ENCODE data around the gene TSPAN15.
A peak's percentile ranks its signal among the peaks of the same experiment; 100 is the strongest.
"Not testable (repeated sequence)": the region's sequence is repeated elsewhere in the genome, so short reads cannot be mapped to it uniquely, and the experiment has no call there.

TSPAN15 gene

GRCh38 chr10:69474742-69475432 lies 23.6 kb downstream of the TSPAN15 start:
- in situ Hi-C loops (cut with MboI; ENCODE audit: low pct_unique_long_range_greater_than_20kb, low sequenced_read_pairs) = no loop called here
- DNase-seq = no peak

GRCh38 chr10:69475433-69475830 lies 24.2 kb downstream of the TSPAN15 start:
- in situ Hi-C loops (cut with MboI; ENCODE audit: low pct_unique_long_range_greater_than_20kb, low sequenced_read_pairs) = no loop called here
- DNase-seq = no peak

- in situ Hi-C loops (cut with MboI; ENCODE audit: low pct_unique_long_range_greater_than_20kb, low sequenced_read_pairs) = no loop called here
- DNase-seq = no peak
Observed at GRCh38 chr10:69477968-69478597, 26.8 kb downstream of the TSPAN15 start.

GRCh38 chr10:69479240-69480067 lies 28.2 kb downstream of the TSPAN15 start:
- peak; percentile 88 for DNase-seq
- in situ Hi-C loops (cut with MboI; ENCODE audit: low pct_unique_long_range_greater_than_20kb, low sequenced_read_pairs) = no loop called here

- DNase-seq = peak; percentile 50
- in situ Hi-C loops (cut with MboI; ENCODE audit: low pct_unique_long_range_greater_than_20kb, low sequenced_read_pairs) = no loop called here
Observed at GRCh38 chr10:69480068-69480412, 28.8 kb downstream of the TSPAN15 start.

GRCh38 chr10:69481305-69481704 lies 30.0 kb downstream of the TSPAN15 start:
- in situ Hi-C loops (cut with MboI; ENCODE audit: low pct_unique_long_range_greater_than_20kb, low sequenced_read_pairs) = no loop called here
- DNase-seq = peak; percentile 91

GRCh38 chr10:69481811-69482524 lies 30.7 kb downstream of the TSPAN15 start:
- no peak for DNase-seq
- in situ Hi-C loops (cut with MboI; ENCODE audit: low pct_unique_long_range_greater_than_20kb, low sequenced_read_pairs) = no loop called here

- no peak for DNase-seq
- in situ Hi-C loops (cut with MboI; ENCODE audit: low pct_unique_long_range_greater_than_20kb, low sequenced_read_pairs) = no loop called here
Observed at GRCh38 chr10:69483963-69484362, 32.7 kb downstream of the TSPAN15 start.

GRCh38 chr10:69484736-69485135 lies 33.5 kb downstream of the TSPAN15 start:
- no peak for DNase-seq
- in situ Hi-C loops (cut with MboI; ENCODE audit: low pct_unique_long_range_greater_than_20kb, low sequenced_read_pairs) = no loop called here

GRCh38 chr10:69486922-69487730 lies 35.9 kb downstream of the TSPAN15 start:
- in situ Hi-C loops (cut with MboI; ENCODE audit: low pct_unique_long_range_greater_than_20kb, low sequenced_read_pairs) = no loop called here

GRCh38 chr10:69488149-69488844 lies 37.0 kb downstream of the TSPAN15 start:
- DNase-seq; in situ Hi-C loops (cut with MboI; ENCODE audit: low pct_unique_long_range_greater_than_20kb, low sequenced_read_pairs): not testable (repeated sequence)

More at GRCh38 chr10:69486922-69487730, 35.9 kb downstream of the TSPAN15 start:
- no peak for DNase-seq

GRCh38 chr10:69488856-69489255 lies 37.6 kb downstream of the TSPAN15 start:
- in situ Hi-C loops (cut with MboI; ENCODE audit: low pct_unique_long_range_greater_than_20kb, low sequenced_read_pairs); DNase-seq: not testable (repeated sequence)

GRCh38 chr10:69489506-69490090 lies 38.3 kb downstream of the TSPAN15 start:
- DNase-seq = no peak
- in situ Hi-C loops (cut with MboI; ENCODE audit: low pct_unique_long_range_greater_than_20kb, low sequenced_read_pairs) = no loop called here

GRCh38 chr10:69490876-69491275 lies 39.6 kb downstream of the TSPAN15 start:
- in situ Hi-C loops (cut with MboI; ENCODE audit: low pct_unique_long_range_greater_than_20kb, low sequenced_read_pairs) = no loop called here
- no peak for DNase-seq

- DNase-seq = peak; percentile 74
- in situ Hi-C loops (cut with MboI; ENCODE audit: low pct_unique_long_range_greater_than_20kb, low sequenced_read_pairs) = no loop called here
Observed at GRCh38 chr10:69491611-69492010, 40.3 kb downstream of the TSPAN15 start.

- in situ Hi-C loops (cut with MboI; ENCODE audit: low pct_unique_long_range_greater_than_20kb, low sequenced_read_pairs) = no loop called here
- DNase-seq = no peak
Observed at GRCh38 chr10:69492091-69492745, 41.0 kb downstream of the TSPAN15 start.

- DNase-seq = no peak
- in situ Hi-C loops (cut with MboI; ENCODE audit: low pct_unique_long_range_greater_than_20kb, low sequenced_read_pairs) = no loop called here
Observed at GRCh38 chr10:69492746-69493462, 41.6 kb downstream of the TSPAN15 start.

Data from KBM-7 (cell line).